NCI-H2107 treated with DMSO at 0.1 percent for 48 hours (cell line): ENCODE data around the gene SDHA.
"Not testable (repeated sequence)": the region's sequence is repeated elsewhere in the genome, so short reads cannot be mapped to it uniquely, and the experiment has no call there.

Experiments
- DNase-seq: peaks from one replicate; lab custom pipeline; 2025; ENCODE audit not compliant: unreplicated experiment; lab: John Stamatoyannopoulos, UW

SDHA gene

GRCh38 chr5:218457-219291, 554 bp downstream of the SDHA start:
- DNase-seq, result no peak

- no peak for DNase-seq
These were observed 1.3 kb downstream of the SDHA start for GRCh38 chr5:219460-219863.

GRCh38 chr5:219991-220390, 1.9 kb downstream of the SDHA start:
- no peak for DNase-seq

GRCh38 chr5:222951-223715, 5.0 kb downstream of the SDHA start:
- not testable (repeated sequence) for DNase-seq

DNA sequence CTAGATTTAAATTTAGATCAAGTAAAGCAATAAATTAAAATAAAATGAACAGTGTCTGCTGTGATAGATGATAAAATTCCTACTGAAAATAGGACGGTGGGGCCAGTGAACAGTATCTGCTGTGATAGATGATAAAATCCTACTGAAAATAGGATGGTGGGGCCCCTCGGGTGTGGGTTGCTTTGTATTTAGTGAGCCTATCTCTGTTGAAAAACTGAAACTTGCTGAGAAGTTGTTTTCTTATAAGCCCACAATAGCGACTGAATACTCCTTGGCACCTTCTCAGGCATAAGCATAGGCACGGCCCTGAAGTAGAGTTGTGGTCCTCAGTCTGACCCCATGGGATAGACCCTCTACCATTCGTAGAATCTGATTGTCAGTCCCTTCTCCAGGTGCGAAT, 5.7 kb downstream of the SDHA start:
- DNase-seq, result no peak

DNA sequence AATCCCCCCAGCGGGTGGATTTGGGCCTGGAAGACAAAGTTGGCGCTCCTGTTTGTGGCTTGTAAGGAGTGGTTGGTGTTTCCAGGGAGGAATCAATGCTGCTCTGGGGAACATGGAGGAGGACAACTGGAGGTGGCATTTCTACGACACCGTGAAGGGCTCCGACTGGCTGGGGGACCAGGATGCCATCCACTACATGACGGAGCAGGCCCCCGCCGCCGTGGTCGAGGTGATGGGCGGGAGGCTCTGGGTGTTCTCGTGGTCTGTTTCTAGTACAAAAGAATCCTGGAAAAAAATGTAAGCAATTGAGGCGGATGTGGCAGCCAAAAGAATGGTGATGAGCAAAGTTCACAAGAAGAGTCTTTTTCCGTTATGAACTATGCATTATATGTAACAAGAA, 7.2 kb downstream of the SDHA start:
- DNase-seq, result no peak

DNA sequence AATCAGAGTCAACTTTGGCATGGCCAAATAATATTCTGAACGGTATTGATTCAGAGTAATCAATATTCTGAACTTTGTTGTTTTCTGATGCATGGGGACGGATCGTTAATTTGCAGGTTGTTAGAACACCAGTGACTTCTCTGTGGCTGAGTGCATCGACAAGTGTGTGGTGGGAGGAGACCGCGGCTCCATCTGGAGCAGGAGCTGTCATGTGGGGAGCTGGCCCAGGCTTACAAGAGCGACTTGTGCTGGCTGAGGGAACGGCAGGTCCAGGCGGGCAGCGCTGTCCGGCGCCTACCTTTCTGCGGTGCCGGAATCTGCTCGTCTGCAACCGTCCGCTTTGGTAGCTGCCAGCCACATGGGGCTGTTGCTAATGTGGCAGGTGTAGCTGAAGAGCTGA, 9.3 kb downstream of the SDHA start:
- not testable (repeated sequence) for DNase-seq

DNA sequence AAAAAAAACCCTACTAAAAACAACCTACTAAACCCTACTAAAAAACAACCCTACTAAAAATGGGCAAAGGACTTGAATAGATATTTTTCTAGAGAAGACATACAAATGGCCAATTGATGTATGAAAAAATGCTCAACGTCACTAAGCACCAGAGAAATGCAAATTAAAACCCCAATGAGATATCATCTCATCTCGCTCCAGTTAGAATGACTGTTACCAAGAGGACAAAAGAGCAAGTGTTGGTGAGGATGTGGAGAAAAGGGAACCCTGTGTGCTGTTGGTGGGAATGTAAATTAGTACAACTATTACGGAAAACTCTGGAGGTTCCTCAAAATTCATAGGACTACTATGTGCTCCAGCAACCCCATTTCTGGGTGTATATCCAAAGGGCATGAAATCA, 10.8 kb downstream of the SDHA start:
- DNase-seq, result no peak

GRCh38 chr5:230711-231110, 12.6 kb downstream of the SDHA start:
- DNase-seq, result no peak

- DNase-seq, result no peak
These were observed 13.5 kb downstream of the SDHA start for GRCh38 chr5:231661-232060.

GRCh38 chr5:233426-233825, 15.3 kb downstream of the SDHA start:
- not testable (repeated sequence) for DNase-seq

GRCh38 chr5:234450-234849, 16.3 kb downstream of the SDHA start:
- no peak for DNase-seq

DNA sequence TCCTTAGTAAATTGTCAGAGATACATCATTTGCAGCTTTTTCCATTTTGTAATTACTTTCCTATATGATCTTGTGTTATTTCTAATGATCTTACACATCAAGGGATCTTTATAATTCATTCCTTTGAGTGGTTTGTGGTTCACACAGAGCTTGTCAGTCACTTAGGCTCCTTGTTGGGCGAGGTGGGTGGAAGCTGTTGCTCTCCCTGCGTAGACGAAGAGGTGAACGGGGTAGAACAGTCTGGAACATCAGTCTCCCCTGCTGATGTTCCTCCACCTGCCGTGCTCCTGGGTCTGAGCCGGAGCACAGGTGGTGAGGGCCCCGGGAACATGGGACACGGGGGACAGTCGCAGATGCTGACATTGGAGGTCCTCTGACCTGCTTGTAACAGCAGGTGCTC, 17.4 kb downstream of the SDHA start:
- not testable (repeated sequence) for DNase-seq

GRCh38 chr5:237931-238330, 19.8 kb downstream of the SDHA start:
- not testable (repeated sequence) for DNase-seq

- DNase-seq, result not testable (repeated sequence)
These were observed 22.4 kb downstream of the SDHA start for GRCh38 chr5:240550-240949.

DNA sequence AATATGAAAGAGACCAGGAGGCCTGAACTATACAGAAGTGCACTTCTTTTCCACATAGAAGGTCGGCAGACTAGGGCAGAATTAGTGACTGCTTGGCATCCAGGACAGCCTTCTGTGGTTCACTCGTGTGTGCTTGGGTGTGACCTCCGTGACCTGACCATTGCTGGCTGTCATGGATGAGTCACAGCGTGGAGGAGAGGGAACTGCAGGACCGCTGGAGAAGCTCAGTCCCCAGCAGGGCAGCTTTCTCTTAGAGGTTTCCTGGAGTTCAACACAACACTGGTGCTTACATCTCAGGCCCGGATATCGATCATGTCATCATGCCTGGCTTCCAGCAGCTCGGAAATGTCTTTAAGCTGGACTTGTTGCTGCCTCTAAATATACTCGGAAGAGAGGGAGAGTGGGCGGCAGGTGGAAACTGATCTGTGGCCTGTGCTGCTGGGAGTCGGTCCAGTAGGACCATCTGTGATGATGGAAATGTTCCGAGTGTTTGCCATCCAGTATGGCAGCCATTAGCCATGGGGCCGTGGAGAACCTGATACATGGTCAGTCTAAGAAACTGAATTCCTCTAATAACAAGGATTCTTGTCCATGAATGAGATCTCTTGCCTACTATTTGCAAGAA, 23.0 kb downstream of the SDHA start:
- not testable (repeated sequence) for DNase-seq

- DNase-seq, result not testable (repeated sequence)
These were observed 25.7 kb downstream of the SDHA start for GRCh38 chr5:243683-244367.

DNA sequence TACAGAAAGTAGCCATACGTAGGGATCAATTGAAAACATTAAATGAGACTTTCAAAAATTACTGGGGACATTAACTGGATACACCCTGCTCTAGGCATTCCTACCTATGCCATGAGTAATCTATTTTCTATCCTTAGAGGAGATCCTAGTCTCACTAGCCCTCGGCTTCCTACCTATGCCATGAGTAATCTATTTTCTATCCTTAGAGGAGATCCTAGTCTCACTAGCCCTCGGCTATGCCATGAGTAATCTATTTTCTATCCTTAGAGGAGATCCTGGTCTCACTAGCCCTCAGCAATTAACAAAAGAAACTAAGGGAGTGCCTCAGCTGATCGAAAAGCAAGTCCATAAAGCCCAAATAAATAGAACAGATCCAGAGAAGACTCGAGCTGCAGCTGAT, 27.6 kb downstream of the SDHA start:
- not testable (repeated sequence) for DNase-seq

DNA sequence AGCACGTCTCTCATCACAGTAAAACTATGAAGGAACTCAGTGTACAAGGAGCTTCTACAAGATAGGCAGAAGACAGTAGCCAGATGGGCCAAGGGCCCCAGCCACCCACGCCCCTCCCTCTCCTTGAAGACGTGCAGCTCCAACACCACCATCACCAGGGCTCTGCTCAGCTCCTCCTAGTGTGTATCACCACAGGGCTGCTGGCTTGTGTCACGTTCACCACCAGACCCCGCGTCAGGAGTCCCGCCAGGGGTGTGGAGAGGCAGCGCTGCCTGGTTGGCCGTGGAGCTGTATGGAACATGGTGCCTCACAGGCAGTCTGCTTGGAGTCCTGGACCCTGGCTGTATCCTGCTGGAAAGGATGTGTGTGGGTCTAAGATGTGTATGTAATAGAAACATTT, 32.3 kb downstream of the SDHA start:
- DNase-seq, result not testable (repeated sequence)

DNA sequence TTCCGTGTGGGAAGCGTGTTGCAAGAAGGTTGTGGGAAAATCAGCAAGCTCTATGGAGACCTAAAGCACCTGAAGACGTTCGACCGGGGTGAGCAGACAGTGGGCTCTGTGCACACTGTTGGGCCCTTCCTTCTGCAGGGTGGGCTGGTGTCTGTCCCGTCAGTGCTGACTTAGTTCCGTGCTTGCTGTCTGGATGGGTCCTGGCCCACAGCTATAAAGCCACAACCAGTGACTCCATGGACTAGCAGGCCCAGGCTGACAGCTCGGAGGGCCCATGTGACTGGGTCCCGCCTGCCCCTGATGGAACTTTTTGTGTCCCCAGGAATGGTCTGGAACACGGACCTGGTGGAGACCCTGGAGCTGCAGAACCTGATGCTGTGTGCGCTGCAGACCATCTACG, 32.9 kb downstream of the SDHA start:
- not testable (repeated sequence) for DNase-seq

DNA sequence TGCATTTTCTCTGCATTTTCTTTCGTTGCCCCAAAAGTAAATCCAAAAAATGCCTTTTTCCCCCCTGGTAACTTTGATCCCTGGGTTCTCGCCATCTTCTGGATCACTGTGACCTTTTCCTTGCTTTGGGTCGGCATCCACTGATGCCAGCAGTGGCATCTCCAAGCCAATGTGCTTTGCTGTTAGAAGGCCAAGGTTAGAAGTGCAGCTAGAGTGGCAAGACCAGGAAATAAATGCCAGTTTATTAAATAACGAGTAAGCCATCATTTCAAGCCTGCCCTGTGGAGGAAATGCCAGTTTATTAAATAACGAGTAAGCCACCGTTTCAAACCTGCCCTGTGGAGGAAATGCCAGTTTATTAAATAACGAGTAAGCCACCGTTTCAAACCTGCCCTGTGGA, 33.4 kb downstream of the SDHA start:
- not testable (repeated sequence) for DNase-seq
